ENCODE measurements around the gene NUCKS1. TPM values are rescaled to one million over a fixed set of nuclear protein-coding genes. Genes with fewer than 3 reads are reported as not detected.

The NUCKS1 gene
- total and polyA plus RNA-seq, 2 donors (not counting 1 experiment from before 2014, with no cell fraction given) = 98.1 to 137 TPM

DNA sequence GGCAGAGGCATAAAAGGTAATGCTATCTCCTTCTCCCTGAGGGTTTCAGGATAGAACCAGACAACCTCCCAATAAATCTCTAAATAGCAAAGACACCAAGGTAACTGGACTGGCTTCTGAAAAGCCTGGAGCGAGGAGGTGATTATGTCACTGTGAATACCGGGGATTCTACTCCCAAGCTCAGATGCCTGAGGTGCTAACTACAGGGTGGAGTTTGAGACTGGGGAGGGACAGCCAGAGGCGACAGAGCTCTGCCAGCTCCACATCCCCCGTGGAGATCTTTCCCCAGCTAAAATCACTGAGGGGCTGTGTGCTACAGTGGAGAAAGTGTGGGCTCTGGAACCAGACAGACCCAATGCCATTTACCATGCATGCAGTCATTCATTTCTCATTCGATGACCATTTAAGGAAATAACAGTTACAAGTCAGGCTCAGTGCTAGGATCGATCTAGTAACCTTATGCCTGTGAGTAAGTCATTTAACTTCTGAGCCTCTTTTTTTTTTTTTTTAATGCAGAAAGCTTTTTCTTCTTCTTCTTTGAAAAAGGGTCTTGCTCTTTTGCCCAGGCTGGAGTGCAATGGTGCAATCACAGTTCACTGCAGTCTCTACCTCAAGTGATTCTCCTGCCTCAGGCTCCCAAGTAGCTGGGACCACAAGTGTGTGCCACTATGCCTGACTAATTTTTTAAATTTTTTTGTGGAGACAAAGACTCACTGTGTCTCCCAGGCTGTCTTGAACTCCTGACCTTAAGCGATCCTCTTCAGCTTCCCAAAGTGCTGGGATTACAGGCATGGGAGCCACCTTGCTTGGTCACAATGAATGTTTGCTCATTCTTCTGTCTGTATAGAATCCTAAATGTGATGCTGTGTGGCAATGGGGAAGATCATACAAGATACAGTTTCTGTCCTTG is 61.6 kb downstream of the NUCKS1 start:
- H3K36me3 ChIP-seq (ENCODE audit: control insufficient read depth, insufficient read depth, low read length) = no peaks in the 10 kb centered on the region
- no peak overlapping the region for H3K9ac ChIP-seq (ENCODE audit: insufficient read depth, low read length)
- H3K27me3 ChIP-seq (ENCODE audit: control insufficient read depth, insufficient read depth, low read length) = no peaks in the 10 kb centered on the region
- H3K4me1 ChIP-seq (ENCODE audit: control insufficient read depth, extremely low read depth, insufficient read depth, low read length) = no peaks in the 10 kb centered on the region
- no peaks in the 10 kb centered on the region for H3K79me2 ChIP-seq (ENCODE audit: control insufficient read depth, insufficient read depth, low read length)
- no peak overlapping the region for H3K4me3 ChIP-seq (replicated peaks in 1 of 4; ENCODE audit: control extremely low read depth in 1 of 4, insufficient read depth in 1 of 4, low read depth in 3 of 4, low read length in 4 of 4)
- no peak overlapping the region for H2AFZ ChIP-seq (ENCODE audit: low read length)
- TF ChIP-seq, protein P1, sequence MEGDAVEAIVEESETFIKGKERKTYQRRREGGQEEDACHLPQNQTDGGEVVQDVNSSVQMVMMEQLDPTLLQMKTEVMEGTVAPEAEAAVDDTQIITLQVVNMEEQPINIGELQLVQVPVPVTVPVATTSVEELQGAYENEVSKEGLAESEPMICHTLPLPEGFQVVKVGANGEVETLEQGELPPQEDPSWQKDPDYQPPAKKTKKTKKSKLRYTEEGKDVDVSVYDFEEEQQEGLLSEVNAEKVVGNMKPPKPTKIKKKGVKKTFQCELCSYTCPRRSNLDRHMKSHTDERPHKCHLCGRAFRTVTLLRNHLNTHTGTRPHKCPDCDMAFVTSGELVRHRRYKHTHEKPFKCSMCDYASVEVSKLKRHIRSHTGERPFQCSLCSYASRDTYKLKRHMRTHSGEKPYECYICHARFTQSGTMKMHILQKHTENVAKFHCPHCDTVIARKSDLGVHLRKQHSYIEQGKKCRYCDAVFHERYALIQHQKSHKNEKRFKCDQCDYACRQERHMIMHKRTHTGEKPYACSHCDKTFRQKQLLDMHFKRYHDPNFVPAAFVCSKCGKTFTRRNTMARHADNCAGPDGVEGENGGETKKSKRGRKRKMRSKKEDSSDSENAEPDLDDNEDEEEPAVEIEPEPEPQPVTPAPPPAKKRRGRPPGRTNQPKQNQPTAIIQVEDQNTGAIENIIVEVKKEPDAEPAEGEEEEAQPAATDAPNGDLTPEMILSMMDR (conservative IDR thresholded peaks at IDR 0.05 in 1 of 2, IDR thresholded peaks at IDR 0.05 in 1 of 2; ENCODE audit: low read depth in 1 of 2, low read length in 2 of 2) = no peak
- no peak for TF ChIP-seq EZH2 (IDR thresholded peaks at IDR 0.05; ENCODE audit: low read length, missing control alignments)
- H3K9me3 ChIP-seq (ENCODE audit: control insufficient read depth, insufficient read depth, low read depth, low read length) = no peaks in the 10 kb centered on the region
- no peak overlapping the region for H3K27ac ChIP-seq (ENCODE audit: insufficient read depth, low read length)
- no peak for DNase-seq (ENCODE audit: low read depth in 2 of 2)
- no peak overlapping the region for H3K4me2 ChIP-seq (ENCODE audit: extremely low read depth, insufficient read depth, low read length)
- no peaks in the 10 kb centered on the region for H4K20me1 ChIP-seq (ENCODE audit: control insufficient read depth, extremely low read depth, insufficient read depth, low read length)

DNA sequence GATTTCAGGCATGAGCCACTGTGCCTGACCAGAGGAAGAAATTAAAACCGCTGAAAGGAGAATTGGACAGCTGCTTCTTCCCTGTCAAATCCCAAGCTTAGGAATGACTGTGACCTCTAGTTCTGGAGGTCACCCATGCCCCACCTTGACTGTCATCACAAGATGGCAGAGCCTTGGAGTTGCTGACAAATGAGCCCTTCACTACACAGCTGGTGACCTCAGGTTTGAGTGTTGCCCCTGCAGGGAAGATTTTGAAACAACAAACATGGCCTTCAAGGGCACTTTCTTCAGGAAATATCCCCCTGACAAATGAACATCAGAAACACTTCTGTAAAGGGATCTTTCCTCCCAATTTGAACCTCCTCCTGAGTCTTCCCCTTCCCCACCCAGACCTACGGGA is 62.7 kb downstream of the NUCKS1 start:
- no peaks in the 10 kb centered on the region for H3K79me2 ChIP-seq (ENCODE audit: control insufficient read depth, insufficient read depth, low read length)
- no peak overlapping the region for H3K27ac ChIP-seq (ENCODE audit: insufficient read depth, low read length)
- H3K9ac ChIP-seq (ENCODE audit: insufficient read depth, low read length) = no peak overlapping the region
- H2AFZ ChIP-seq (ENCODE audit: low read length) = no peak overlapping the region
- H3K4me3 ChIP-seq (replicated peaks in 1 of 4; ENCODE audit: control extremely low read depth in 1 of 4, insufficient read depth in 1 of 4, low read depth in 3 of 4, low read length in 4 of 4) = no peak overlapping the region
- no peak overlapping the region for H3K4me2 ChIP-seq (ENCODE audit: extremely low read depth, insufficient read depth, low read length)
- no peak for TF ChIP-seq EZH2 (IDR thresholded peaks at IDR 0.05; ENCODE audit: low read length, missing control alignments)
- TF ChIP-seq, protein P1 (conservative IDR thresholded peaks at IDR 0.05 in 1 of 2, IDR thresholded peaks at IDR 0.05 in 1 of 2; ENCODE audit: low read depth in 1 of 2, low read length in 2 of 2) = no peak
- H3K4me1 ChIP-seq (ENCODE audit: control insufficient read depth, extremely low read depth, insufficient read depth, low read length) = no peaks in the 10 kb centered on the region
- no peak for DNase-seq (ENCODE audit: low read depth in 2 of 2)
- no peaks in the 10 kb centered on the region for H3K36me3 ChIP-seq (ENCODE audit: control insufficient read depth, insufficient read depth, low read length)
- no peaks in the 10 kb centered on the region for H3K9me3 ChIP-seq (ENCODE audit: control insufficient read depth, insufficient read depth, low read depth, low read length)
- no peaks in the 10 kb centered on the region for H3K27me3 ChIP-seq (ENCODE audit: control insufficient read depth, insufficient read depth, low read length)
- H4K20me1 ChIP-seq (ENCODE audit: control insufficient read depth, extremely low read depth, insufficient read depth, low read length) = no peaks in the 10 kb centered on the region

DNA sequence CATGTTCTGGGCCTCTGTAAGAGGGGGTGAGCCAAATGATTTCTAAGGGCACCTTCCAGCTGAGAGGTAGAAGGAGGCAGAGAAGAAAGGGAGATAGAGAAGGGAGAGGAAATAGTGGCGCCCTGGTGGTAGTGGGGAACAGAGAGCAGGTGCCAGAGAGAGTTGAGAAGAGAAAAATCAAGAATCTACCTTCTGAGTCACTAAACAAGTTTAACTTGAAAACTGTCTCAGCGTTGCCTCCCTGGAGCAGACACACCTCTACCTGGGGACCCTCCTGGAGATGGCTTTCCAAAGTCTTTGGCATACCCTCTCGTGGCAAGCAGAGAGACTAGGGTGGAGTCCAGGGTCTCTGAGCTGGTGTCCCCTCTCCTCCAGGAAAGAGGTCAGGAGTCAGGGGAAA is 68.6 kb downstream of the NUCKS1 start:
- H3K36me3 ChIP-seq (ENCODE audit: control insufficient read depth, insufficient read depth, low read length) = no peaks in the 10 kb centered on the region
- DNase-seq (ENCODE audit: low read depth in 2 of 2) = no peak
- TF ChIP-seq, protein P1 (conservative IDR thresholded peaks at IDR 0.05 in 1 of 2, IDR thresholded peaks at IDR 0.05 in 1 of 2; ENCODE audit: low read depth in 1 of 2, low read length in 2 of 2) = no peak
- no peak for TF ChIP-seq EZH2 (IDR thresholded peaks at IDR 0.05; ENCODE audit: low read length, missing control alignments)
- H3K9ac ChIP-seq (ENCODE audit: insufficient read depth, low read length) = no peak overlapping the region
- no peaks in the 10 kb centered on the region for H3K79me2 ChIP-seq (ENCODE audit: control insufficient read depth, insufficient read depth, low read length)
- H3K27me3 ChIP-seq (ENCODE audit: control insufficient read depth, insufficient read depth, low read length) = peaks cover 6% of the 10 kb centered on the region
- H2AFZ ChIP-seq (ENCODE audit: low read length) = no peak overlapping the region
- peaks cover 7% of the 10 kb centered on the region for H3K4me1 ChIP-seq (ENCODE audit: control insufficient read depth, extremely low read depth, insufficient read depth, low read length)
- no peaks in the 10 kb centered on the region for H3K9me3 ChIP-seq (ENCODE audit: control insufficient read depth, insufficient read depth, low read depth, low read length)
- no peak overlapping the region for H3K4me2 ChIP-seq (ENCODE audit: extremely low read depth, insufficient read depth, low read length)
- no peak overlapping the region for H3K27ac ChIP-seq (ENCODE audit: insufficient read depth, low read length)
- no peak overlapping the region for H3K4me3 ChIP-seq (replicated peaks in 1 of 4; ENCODE audit: control extremely low read depth in 1 of 4, insufficient read depth in 1 of 4, low read depth in 3 of 4, low read length in 4 of 4)
- no peaks in the 10 kb centered on the region for H4K20me1 ChIP-seq (ENCODE audit: control insufficient read depth, extremely low read depth, insufficient read depth, low read length)

Data from fibroblast of lung (primary cell).